Nephron (organoid): ENCODE results near the gene HDAC8.

Experiments used
- H3K27ac Mint-ChIP-seq, 3 experiments: 2 replicates each; pipeline ENCODE4 v1.8.0; 2020; ENCODE audit warnings: mixed read lengths in 3 of 3, mild to moderate bottlenecking in 2 of 3, moderate library complexity in 1 of 3
- H3K27me3 Mint-ChIP-seq: 2 replicates; pipeline ENCODE4 v1.8.0; 2021; ENCODE audit warnings: low read depth, mild to moderate bottlenecking, moderate library complexity, mixed read lengths
- H3K36me3 Mint-ChIP-seq: 2 replicates; pipeline ENCODE4 v1.8.0; 2020; ENCODE audit warnings: low read depth, mixed read lengths
- H3K4me1 Mint-ChIP-seq: 2 replicates; pipeline ENCODE4 v1.8.0; 2020; ENCODE audit warnings: mixed read lengths
- H3K4me3 Mint-ChIP-seq, 3 experiments: 2 replicates each; pipeline ENCODE4 v1.8.0; 2020; ENCODE audit warnings: mild to moderate bottlenecking in 3 of 3, mixed read lengths in 3 of 3, moderate library complexity in 2 of 3
- H3K9me3 Mint-ChIP-seq: 2 replicates; pipeline ENCODE4 v1.8.0; 2020; ENCODE audit warnings: mixed read lengths
- CTCF ChIP-seq, 3 experiments: fragments of 200-600 bp; sonication (generic); IDR thresholded peaks; one replicate each; pipeline ENCODE4 v1.5.0; 2021; ENCODE audit warnings: antibody characterized with exemption in 3 of 3; ENCODE audit not compliant: unreplicated experiment in 3 of 3

The HDAC8 gene

GRCh38 chrX:72470532-72471223, 102.0 kb downstream of the HDAC8 start:
- Mint-ChIP-seq H3K9me3 (peaks cover 8% of the 10 kb centered on the region), H3K4me3 (no peak overlapping the region), H3K4me1 (no peaks in the 10 kb centered on the region), H3K27ac (no peak overlapping the region), H3K36me3 (peaks cover 44% of the 10 kb centered on the region), H3K27me3 (no peaks in the 10 kb centered on the region)
- no peak for TF ChIP-seq CTCF (IDR thresholded peaks at IDR 0.05; ENCODE audit: unreplicated experiment in 3 of 3)

GRCh38 chrX:72470117-72470516, 102.5 kb downstream of the HDAC8 start:
- H3K27ac Mint-ChIP-seq: no peak overlapping the region

GRCh38 chrX:72468607-72469006, 104.0 kb downstream of the HDAC8 start:
- Mint-ChIP-seq H3K9me3 (peaks cover 6% of the 10 kb centered on the region), H3K27ac (no peak overlapping the region), H3K27me3 (no peaks in the 10 kb centered on the region), H3K4me1 (no peaks in the 10 kb centered on the region), H3K4me3 (no peak overlapping the region), H3K36me3 (peaks cover 48% of the 10 kb centered on the region)
- TF ChIP-seq CTCF (IDR thresholded peaks at IDR 0.05; ENCODE audit: unreplicated experiment in 3 of 3): no peak

More at GRCh38 chrX:72470117-72470516, 102.5 kb downstream of the HDAC8 start:
- peaks cover 8% of the 10 kb centered on the region for H3K9me3 Mint-ChIP-seq
- no peak overlapping the region for H3K4me3 Mint-ChIP-seq
- TF ChIP-seq CTCF (IDR thresholded peaks at IDR 0.05; ENCODE audit: unreplicated experiment in 3 of 3): no peak
- H3K27me3 Mint-ChIP-seq: no peaks in the 10 kb centered on the region
- H3K4me1 Mint-ChIP-seq: no peaks in the 10 kb centered on the region
- H3K36me3 Mint-ChIP-seq: peaks cover 44% of the 10 kb centered on the region

- no peaks in the 10 kb centered on the region for H3K4me1 Mint-ChIP-seq
- no peak overlapping the region for H3K4me3 Mint-ChIP-seq
- H3K9me3 Mint-ChIP-seq: no peaks in the 10 kb centered on the region
- H3K27ac Mint-ChIP-seq: no peak overlapping the region
- no peak for TF ChIP-seq CTCF (IDR thresholded peaks at IDR 0.05; ENCODE audit: unreplicated experiment in 3 of 3)
- no peaks in the 10 kb centered on the region for H3K27me3 Mint-ChIP-seq
- H3K36me3 Mint-ChIP-seq: peaks cover 43% of the 10 kb centered on the region
Observed at GRCh38 chrX:72467135-72467534, 105.5 kb downstream of the HDAC8 start.

- Mint-ChIP-seq H3K27ac (no peak overlapping the region), H3K4me1 (no peaks in the 10 kb centered on the region), H3K36me3 (peaks cover 48% of the 10 kb centered on the region), H3K9me3 (no peaks in the 10 kb centered on the region), H3K27me3 (no peaks in the 10 kb centered on the region), H3K4me3 (no peak overlapping the region)
- no peak for TF ChIP-seq CTCF (IDR thresholded peaks at IDR 0.05; ENCODE audit: unreplicated experiment in 3 of 3)
Observed at GRCh38 chrX:72466493-72466892, 106.2 kb downstream of the HDAC8 start.

- no peaks in the 10 kb centered on the region for H3K9me3 Mint-ChIP-seq
- TF ChIP-seq CTCF (IDR thresholded peaks at IDR 0.05; ENCODE audit: unreplicated experiment in 3 of 3): no peak
- no peak overlapping the region for H3K27ac Mint-ChIP-seq
- H3K27me3 Mint-ChIP-seq: no peaks in the 10 kb centered on the region
- H3K36me3 Mint-ChIP-seq: peaks cover 48% of the 10 kb centered on the region
- no peaks in the 10 kb centered on the region for H3K4me1 Mint-ChIP-seq
- H3K4me3 Mint-ChIP-seq: no peak overlapping the region
Observed at GRCh38 chrX:72465889-72466288, 106.8 kb downstream of the HDAC8 start.
